ENCODE results near the gene EIF4E1B.

EIF4E1B gene

DNA sequence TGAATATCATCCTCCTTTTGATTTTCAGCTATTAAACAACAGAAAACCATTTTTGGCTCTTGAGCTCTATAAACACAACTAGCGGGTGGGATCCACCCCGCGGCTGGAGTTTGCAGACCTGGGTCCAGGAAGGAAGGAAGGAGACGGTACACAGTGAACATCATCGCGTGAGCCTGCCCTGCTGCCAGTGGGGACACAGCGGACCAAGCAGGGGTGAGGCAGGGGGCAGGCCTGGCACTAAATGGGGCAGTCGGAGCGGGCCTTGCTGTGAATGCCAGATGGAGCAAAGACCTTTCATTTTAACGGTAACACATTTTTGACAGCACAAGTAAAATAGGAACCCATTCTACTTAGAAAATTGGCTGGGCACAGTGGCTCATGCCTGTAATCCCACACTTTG, 31.2 kb downstream of the EIF4E1B start:
- H2AFZ ChIP-seq (ENCODE audit: low read depth) = no peak overlapping the region
- H3K36me3 ChIP-seq (ENCODE audit: insufficient read depth) = no peaks in the 10 kb centered on the region
- peaks cover 28% of the 10 kb centered on the region for H3K4me1 ChIP-seq (ENCODE audit: low read depth, poor library complexity, severe bottlenecking)
- H3K79me2 ChIP-seq (ENCODE audit: insufficient read depth, low read depth) = no peaks in the 10 kb centered on the region
- no peak overlapping the region for H3K4me3 ChIP-seq (IDR thresholded peaks at IDR 0.05; ENCODE audit: insufficient read depth, low read depth, low read length)
- no peak overlapping the region for H3K9ac ChIP-seq
- TF ChIP-seq CTCF (conservative IDR thresholded peaks at IDR 0.05; ENCODE audit: low read depth, low read length) = no peak
- no peak overlapping the region for H3K27ac ChIP-seq
- H3K4me2 ChIP-seq = no peak overlapping the region
- H3K27me3 ChIP-seq (ENCODE audit: insufficient read depth, low read depth) = no peaks in the 10 kb centered on the region
- no peaks in the 10 kb centered on the region for H4K20me1 ChIP-seq (ENCODE audit: insufficient read depth)

DNA sequence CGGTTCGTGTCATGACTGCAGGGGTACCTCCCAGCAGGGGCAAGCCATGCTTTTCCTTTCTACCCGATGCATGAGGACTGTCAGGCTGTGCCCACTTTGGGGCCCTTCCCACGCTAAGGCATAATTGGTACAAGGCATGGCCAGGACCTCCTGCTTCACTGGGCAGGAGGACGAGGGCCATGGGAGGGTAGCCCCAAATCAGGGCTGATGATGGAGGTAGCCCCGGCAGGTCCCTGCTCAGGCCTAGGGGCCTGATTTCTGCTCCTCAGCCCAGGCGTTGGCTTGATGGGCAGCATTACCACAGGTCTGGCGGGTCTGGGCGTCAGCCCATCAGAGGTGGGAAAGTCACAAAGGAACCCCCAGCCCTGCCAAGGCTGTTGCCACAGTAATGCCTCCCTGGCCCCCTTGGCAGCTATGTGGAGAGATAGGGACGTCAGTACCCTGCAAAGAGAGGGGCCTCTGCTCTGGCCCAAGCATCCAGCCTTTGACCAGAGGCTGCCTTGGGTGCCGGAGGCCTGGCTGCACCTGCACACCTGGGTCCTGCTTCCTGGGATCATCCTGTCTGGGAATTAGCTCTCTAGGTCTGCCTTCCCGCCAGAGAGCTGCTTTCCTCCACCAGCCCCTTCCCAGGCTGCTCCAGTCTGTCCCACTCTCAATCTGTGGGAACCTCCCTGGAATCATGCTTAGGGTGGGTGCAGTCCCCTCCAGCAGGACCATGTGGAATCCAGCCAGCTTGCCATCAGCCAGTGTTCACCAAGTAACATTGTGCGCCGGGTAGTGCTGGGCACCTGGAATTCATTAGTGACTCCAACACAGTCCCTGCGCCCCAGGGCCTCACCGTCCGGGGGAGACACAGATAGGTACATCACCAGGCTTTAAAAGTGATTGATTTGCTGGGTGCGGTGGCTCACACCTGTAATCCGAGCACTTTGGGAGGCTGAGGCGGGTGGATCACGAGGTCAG, 32.2 kb downstream of the EIF4E1B start:
- Histone ChIP-seq H3K27ac (no peak overlapping the region), H3K79me2 (ENCODE audit: insufficient read depth, low read depth) (no peaks in the 10 kb centered on the region), H3K4me2 (no peak overlapping the region), H3K4me3 (IDR thresholded peaks at IDR 0.05; ENCODE audit: insufficient read depth, low read depth, low read length) (no peak overlapping the region), H2AFZ (ENCODE audit: low read depth) (no peak overlapping the region), H3K9ac (no peak overlapping the region), H3K27me3 (ENCODE audit: insufficient read depth, low read depth) (no peaks in the 10 kb centered on the region), H4K20me1 (ENCODE audit: insufficient read depth) (no peaks in the 10 kb centered on the region), H3K4me1 (ENCODE audit: low read depth, poor library complexity, severe bottlenecking) (peaks cover 28% of the 10 kb centered on the region), H3K36me3 (ENCODE audit: insufficient read depth) (no peaks in the 10 kb centered on the region)
- TF ChIP-seq CTCF (conservative IDR thresholded peaks at IDR 0.05; ENCODE audit: low read depth, low read length) = no peak

DNA sequence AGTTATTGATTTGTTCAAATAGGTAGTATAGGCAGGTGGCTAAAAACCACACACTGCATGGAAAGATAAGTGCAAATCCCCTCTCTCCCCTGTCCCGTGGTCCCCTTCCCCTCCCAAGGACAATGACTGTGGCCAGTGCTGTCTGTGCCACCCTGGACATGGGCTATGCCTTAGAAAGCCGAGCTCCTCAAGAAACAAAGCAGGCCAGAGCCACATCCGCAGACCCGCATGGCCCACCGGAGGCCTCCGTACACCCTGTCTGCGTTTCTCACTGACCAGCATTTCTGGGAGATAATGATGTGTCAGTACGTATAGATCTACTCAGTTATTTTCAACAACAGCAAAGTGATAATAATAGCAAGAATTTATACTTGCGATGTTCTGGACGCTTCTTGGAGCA, 33.1 kb downstream of the EIF4E1B start:
- H3K4me1 ChIP-seq (ENCODE audit: low read depth, poor library complexity, severe bottlenecking) = peaks cover 23% of the 10 kb centered on the region
- H3K79me2 ChIP-seq (ENCODE audit: insufficient read depth, low read depth) = no peaks in the 10 kb centered on the region
- no peak for TF ChIP-seq CTCF (conservative IDR thresholded peaks at IDR 0.05; ENCODE audit: low read depth, low read length)
- H2AFZ ChIP-seq (ENCODE audit: low read depth) = no peak overlapping the region
- H3K36me3 ChIP-seq (ENCODE audit: insufficient read depth) = no peaks in the 10 kb centered on the region
- H3K27ac ChIP-seq = no peak overlapping the region
- H3K4me2 ChIP-seq = no peak overlapping the region
- H3K9ac ChIP-seq = no peak overlapping the region
- H4K20me1 ChIP-seq (ENCODE audit: insufficient read depth) = no peaks in the 10 kb centered on the region
- no peaks in the 10 kb centered on the region for H3K27me3 ChIP-seq (ENCODE audit: insufficient read depth, low read depth)
- H3K4me3 ChIP-seq (IDR thresholded peaks at IDR 0.05; ENCODE audit: insufficient read depth, low read depth, low read length) = no peak overlapping the region

GRCh38 chr5:176664479-176664878, 34.0 kb downstream of the EIF4E1B start:
- Histone ChIP-seq H3K4me2 (no peak overlapping the region), H4K20me1 (ENCODE audit: insufficient read depth) (no peaks in the 10 kb centered on the region), H3K27ac (no peak overlapping the region), H3K4me1 (ENCODE audit: low read depth, poor library complexity, severe bottlenecking) (peaks cover 14% of the 10 kb centered on the region), H3K4me3 (IDR thresholded peaks at IDR 0.05; ENCODE audit: insufficient read depth, low read depth, low read length) (no peak overlapping the region), H3K27me3 (ENCODE audit: insufficient read depth, low read depth) (no peaks in the 10 kb centered on the region), H2AFZ (ENCODE audit: low read depth) (no peak overlapping the region), H3K79me2 (ENCODE audit: insufficient read depth, low read depth) (no peaks in the 10 kb centered on the region), H3K36me3 (ENCODE audit: insufficient read depth) (no peaks in the 10 kb centered on the region), H3K9ac (no peak overlapping the region)
- no peak for TF ChIP-seq CTCF (conservative IDR thresholded peaks at IDR 0.05; ENCODE audit: low read depth, low read length)
